GM19035 (cell line): ENCODE results near the gene TMEM259.
A peak's percentile ranks its signal among the peaks of the same experiment; 100 is the strongest.
"Not testable (repeated sequence)": the region's sequence is repeated elsewhere in the genome, so short reads cannot be mapped to it uniquely, and the experiment has no call there.

Experiments
- ATAC-seq: cut with Tn5 transposase; IDR thresholded peaks from one replicate; pipeline ENCODE4 v1.9.1; 2021; ENCODE audit not compliant: unreplicated experiment

Gene TMEM259

DNA sequence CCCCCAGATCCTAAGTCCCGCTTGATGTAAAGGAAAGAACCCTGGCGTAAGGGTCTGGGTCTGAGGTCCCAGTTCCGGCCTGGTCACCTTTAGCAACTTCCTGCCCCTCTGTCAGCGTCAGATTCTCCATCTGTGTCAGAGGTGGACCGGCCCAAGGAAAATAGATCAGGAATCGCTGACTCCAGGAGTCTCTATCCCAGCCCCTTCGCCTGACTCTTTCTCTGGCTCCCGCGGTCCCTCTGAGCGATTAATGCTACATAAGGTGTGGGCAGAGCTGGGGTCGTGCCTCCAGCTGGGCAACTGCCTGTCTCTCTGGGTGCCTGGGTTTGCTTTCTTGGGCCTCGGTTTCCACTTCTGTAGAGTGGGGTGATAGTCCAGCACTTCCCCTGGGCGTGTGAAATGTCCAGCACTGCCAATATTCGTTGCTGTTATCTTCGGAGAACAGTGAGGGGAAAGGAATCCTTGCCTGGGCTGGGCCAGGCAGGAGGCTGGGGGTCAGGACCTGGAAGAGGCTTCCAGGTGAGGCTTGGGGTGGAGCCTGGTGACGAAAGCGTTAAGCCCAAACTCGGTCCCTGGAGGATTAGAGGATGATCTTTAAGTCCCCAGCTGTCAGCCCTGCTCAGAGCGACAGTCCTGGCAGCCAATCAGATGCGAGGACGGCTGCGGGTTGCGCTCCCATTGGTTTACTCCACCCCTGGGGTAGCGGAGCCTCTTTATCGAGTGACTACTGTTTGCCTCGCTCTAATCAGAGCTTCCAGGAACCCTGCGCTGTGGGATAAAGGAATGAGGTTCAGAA is 19.8 kb upstream of the TMEM259 start:
- no peak for ATAC-seq

DNA sequence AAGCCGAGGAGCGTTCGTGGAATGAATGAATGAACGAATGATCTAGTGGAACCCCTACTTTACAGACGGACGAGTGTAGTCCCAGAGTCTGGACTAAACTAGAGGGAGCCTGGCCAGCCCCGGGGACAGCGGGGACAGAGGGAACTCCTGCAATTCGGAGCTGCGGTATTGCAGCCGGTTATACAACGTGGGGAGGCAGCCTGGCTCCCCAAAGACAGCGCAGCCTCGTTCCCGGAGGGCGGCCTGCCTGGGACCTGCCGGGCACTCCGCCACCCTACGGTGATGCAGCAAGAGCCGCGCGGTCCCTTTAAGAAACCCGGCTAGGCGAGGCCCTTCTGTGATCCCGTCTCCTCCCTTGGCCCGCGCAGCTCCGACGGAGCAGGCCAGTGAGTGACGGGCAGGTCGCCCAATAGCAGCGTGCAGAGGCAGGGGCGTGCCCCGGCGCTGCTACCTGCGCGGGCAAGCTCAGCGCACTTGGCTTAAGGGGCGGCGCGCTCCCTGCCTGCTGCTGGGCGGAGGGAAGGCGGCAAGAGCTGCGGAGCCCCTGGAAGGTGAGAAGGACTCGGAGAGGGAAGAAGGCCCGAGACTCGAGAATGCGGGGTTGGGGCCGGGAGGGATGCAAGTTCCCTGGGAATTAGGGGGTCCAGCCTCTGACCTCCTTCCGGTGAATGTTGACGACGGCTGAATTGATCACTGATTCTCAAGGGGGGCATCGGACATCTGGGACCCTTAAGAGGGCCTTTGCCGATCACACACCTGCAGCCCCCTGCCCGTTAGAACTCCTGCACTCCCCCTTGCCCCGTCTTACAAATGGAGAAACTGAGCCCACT is 18.9 kb upstream of the TMEM259 start, which contains the start of gene ABCA7:
TSS of gene ABCA7 (plus strand) at position 462 of the 830 bp plus-strand sequence. CDS start 1,255 bp downstream, outside the sequence.
- peak; percentile 75 for ATAC-seq

DNA sequence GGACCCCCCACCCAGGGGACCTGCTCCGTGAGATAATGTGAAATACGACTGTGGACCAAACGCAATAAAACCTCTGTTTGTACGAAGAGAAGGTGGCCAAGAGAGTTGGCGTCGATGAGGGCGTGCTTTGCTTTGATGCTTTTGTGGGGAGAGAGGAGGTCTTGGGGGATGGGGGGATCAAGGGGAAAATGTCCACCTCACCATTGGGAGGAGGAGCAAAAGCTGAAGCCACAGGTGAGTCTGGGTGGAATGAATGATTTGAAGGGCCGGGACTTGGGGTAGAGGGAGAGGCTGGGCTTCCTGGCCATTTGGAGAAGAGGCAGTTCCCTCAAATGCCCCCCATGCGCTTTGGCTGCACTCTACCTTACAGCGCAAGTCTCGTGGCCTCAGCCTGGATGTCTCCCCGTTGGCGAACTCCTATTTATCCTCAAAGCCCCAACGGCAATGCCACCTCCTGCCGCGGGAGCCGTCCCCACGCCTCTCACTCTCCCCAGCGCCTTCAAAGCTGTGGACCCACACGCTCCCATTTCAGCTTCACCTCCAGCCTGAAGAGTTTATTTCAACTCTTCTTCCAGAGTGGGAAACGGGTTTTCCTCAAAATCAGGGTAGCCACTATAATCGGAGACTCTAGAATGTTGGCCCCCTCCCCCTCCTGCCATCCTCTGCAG is 18.2 kb upstream of the TMEM259 start:
- no peak for ATAC-seq

GRCh38 chr19:1037621-1038064 is 16.7 kb upstream of the TMEM259 start:
- ATAC-seq = no peak

DNA sequence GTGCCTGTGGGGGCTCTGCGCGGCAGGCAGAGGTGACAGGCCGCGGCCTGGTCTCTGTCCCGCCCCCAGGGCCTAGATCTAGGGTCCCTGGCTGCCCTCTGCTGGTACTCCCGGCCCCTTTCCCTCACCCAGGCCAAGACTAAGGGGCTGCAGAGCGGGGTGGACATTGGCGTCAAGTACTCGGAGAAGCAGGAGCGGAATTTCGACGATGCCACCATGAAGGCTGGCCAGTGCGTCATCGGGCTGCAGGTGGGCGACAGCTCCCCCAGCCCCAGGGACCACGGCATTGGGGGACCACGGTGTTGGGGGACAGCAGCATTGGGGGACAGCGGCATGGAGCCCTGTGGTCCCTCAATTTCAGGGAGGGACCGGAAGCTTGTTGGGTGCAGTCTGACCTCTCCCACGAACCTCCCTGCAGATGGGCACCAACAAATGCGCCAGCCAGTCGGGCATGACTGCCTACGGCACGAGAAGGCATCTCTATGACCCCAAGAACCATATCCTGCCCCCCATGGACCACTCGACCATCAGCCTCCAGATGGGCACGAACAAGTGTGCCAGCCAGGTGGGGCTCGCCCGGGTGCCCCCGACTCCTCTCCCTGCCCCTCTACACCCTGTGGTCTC is 15.2 kb upstream of the TMEM259 start:
- ATAC-seq = no peak

GRCh38 chr19:1032264-1032867 is 11.4 kb upstream of the TMEM259 start:
- no peak for ATAC-seq

DNA sequence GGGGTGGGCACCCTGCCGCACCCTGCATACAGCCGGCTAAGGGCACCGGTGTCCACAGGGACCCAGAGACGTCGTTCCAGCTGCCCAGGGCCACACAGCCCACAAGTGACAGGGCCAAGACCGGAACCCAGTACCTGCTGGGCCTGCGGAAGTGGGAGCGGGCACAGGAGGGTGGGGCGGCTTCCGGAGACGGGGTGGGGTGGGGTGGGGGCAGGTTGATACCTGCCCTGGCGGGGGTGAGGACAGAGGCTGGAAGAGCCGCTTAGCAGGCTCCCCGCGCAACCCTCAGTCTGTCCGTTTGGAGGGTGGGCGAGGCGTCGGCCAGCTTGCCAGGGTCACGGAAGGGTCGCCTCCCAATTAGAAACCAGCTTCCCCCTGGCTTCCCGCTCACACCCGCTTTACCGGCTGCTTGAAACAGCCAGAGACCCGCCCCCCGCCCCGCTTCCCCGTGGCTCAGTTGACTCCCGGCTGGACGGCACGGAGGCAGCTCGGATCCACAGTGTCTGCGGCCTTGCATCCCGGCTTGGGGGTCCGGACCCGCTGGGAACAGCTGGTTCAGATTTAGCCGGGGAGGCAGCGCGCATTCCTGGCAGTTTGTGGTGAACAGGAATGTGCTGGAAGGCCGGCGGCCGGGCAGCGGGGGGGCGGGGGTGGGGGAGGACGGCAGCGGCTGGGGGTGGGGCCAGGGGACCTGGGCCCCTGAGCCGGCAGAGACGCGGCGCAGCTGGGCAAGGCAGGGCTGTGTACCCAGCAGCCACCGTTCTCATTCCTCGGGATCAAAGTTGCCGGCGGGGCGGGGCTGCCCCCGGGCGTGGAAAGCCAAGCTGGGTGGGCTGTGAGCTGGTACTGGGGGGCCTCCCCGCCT is 7.4 kb upstream of the TMEM259 start:
- no peak for ATAC-seq

- no peak for ATAC-seq
Measured at GRCh38 chr19:1027650-1028061, 6.7 kb upstream of the TMEM259 start.

GRCh38 chr19:1026783-1027649 is 6.1 kb upstream of the TMEM259 start:
- no peak for ATAC-seq

- ATAC-seq = no peak
Measured at GRCh38 chr19:1025960-1026782, 5.2 kb upstream of the TMEM259 start, which contains the start of gene CNN2. Gene CNN2 (plus strand): TSS chr19:1026608. CDS start chr19:1026662, 54 bp downstream.

DNA sequence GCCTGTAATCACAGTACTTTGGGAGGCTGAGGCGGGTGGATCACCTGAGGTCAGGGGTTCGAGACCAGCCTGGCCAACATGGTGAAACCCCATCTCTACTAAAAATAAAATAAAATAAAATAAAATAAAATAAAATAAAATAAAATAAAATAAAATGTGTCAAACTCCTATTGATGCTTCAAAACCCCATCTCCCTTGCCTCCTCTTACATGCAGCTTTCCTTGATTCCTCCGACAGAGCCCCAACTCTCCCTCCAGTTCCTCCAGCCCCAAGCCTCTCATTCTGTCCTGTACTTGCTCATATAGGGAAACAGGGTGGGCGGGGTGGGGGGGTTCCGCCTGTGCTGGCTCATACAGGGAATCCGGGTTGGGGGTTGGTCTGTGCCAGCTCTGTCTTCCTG is 4.2 kb upstream of the TMEM259 start:
- not testable (repeated sequence) for ATAC-seq

DNA sequence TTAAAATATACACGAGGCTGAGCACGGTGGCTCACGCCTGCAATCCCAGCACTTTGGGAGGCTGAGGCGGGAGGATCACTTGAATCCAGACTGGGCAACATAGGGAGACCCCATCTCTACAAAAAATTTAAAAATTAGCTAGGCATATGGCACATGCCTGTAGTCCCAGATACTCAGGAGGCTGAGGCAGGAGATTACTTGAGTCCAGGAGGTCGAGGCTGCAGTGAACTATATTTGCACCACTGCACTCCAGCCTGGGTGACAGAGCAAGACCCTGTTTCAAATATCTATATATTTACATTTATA is 2.9 kb upstream of the TMEM259 start:
- ATAC-seq = not testable (repeated sequence)

GRCh38 chr19:1019980-1020867 is 699 bp downstream of the TMEM259 start:
- ATAC-seq = no peak

GRCh38 chr19:1019616-1019961 is 1.3 kb downstream of the TMEM259 start:
- no peak for ATAC-seq

- no peak for ATAC-seq
Measured at GRCh38 chr19:1018932-1019615, 1.8 kb downstream of the TMEM259 start.

DNA sequence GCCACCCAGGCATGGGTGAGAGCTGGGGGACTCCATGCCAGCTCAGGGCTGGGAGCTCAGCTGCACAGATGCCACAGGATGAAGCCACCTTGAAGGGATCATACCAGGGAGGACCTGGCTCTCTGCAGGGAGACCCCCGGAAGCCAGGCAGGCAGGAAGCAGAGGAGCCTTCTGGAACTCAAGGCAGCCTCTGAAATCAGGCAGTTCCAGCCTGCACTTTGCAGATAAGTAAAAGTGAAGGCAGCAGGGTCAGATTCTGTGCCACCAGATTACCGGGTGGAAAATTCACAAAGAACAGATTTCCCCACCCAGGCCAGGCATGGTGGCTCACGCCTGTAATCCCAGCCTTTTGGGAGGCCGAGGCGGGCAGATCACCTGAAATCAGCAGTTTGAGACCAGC is 2.5 kb downstream of the TMEM259 start:
- ATAC-seq = no peak
